H1 (cell line): ENCODE measurements around the gene ENTPD6. TPM values are rescaled to one million over a fixed set of nuclear protein-coding genes. Genes with fewer than 3 reads are reported as not detected.
A peak's percentile ranks its signal among the peaks of the same experiment; 100 is the strongest.

Source experiments
- CTCF ChIA-PET: fragments of 300-600 bp; sonication (Branson Sonifier 250); formaldehyde crosslinking; loops from one replicate; lab custom pipeline; 2021; ENCODE audit not compliant: partially characterized antibody; lab: Charles Lee
- POLR2A ChIA-PET: fragments of 300-600 bp; sonication (Branson Sonifier 250); formaldehyde crosslinking; loops from one replicate; lab custom pipeline; 2021; ENCODE audit warnings: inconsistent platforms; ENCODE audit not compliant: partially characterized antibody; lab: Charles Lee
- DNase-seq, 2 experiments: peaks; one replicate each; pipeline versions ENCODE4 v3.0.0 to v3.0.0-alpha.2; 2010 to 2022; ENCODE audit warnings: low spot score in 2 of 2, low read depth in 1 of 2, mixed read lengths in 1 of 2
- FAIRE-seq: peaks from 2 replicates; lab custom pipeline; 2011; peaks lifted over from hg19 to GRCh38; lab: Jason Lieb, UNC
- H2AFZ ChIP-seq: 2 replicates; pipeline ENCODE4 v1.8.1; 2012; ENCODE audit warnings: low read length, inconsistent platforms
- H2AK5ac ChIP-seq: 2 replicates; pipeline ENCODE4 v1.6.1; 2013; ENCODE audit warnings: low read depth, low read length
- H2BK120ac ChIP-seq: replicated peaks from 2 replicates; pipeline ENCODE3; 2013; ENCODE audit warnings: low read depth, low read length, inconsistent platforms
- H2BK12ac ChIP-seq: 2 replicates; pipeline ENCODE4 v1.6.1; 2013; ENCODE audit warnings: low read depth, low read length
- H2BK15ac ChIP-seq: 2 replicates; pipeline ENCODE4 v1.6.1; 2013; ENCODE audit warnings: low read length
- H2BK20ac ChIP-seq: 2 replicates; pipeline ENCODE4 v1.6.1; 2013; ENCODE audit warnings: low read length
- H2BK5ac ChIP-seq: 2 replicates; pipeline ENCODE4 v1.6.1; 2013; ENCODE audit warnings: low read depth, low read length
- H3K14ac ChIP-seq: 2 replicates; pipeline ENCODE4 v1.6.1; 2013; ENCODE audit warnings: inconsistent platforms; ENCODE audit not compliant: insufficient read length
- H3K18ac ChIP-seq: 2 replicates; pipeline ENCODE4 v1.6.1; 2013; ENCODE audit warnings: low read length; ENCODE audit errors: extremely low read depth
- H3K23ac ChIP-seq: 2 replicates; pipeline ENCODE4 v1.6.1; 2013; ENCODE audit warnings: inconsistent platforms; ENCODE audit not compliant: insufficient read length
- H3K23me2 ChIP-seq: 2 replicates; pipeline ENCODE4 v1.6.1; 2013; ENCODE audit warnings: low read depth, low read length
- H3K27ac ChIP-seq: 2 replicates; pipeline ENCODE4 v1.6.1; 2011; ENCODE audit warnings: low read depth, low read length, inconsistent platforms
- H3K27me3 ChIP-seq, 4 experiments: replicated peaks in 1 of 4; 1 replicate in 1 of 4; 2 replicates in 3 of 4; pipeline versions ENCODE4 v1.6.1 to v1.8.1; 2011 to 2013; ENCODE audit warnings: low read length in 3 of 4, mild to moderate bottlenecking in 3 of 4, inconsistent platforms in 2 of 4, mixed read lengths in 2 of 4, moderate library complexity in 1 of 4; ENCODE audit not compliant: control insufficient read depth in 3 of 4, insufficient read depth in 3 of 4; ENCODE audit errors: extremely low read depth in 1 of 4
- H3K36me3 ChIP-seq, 4 experiments: 2 replicates each; pipeline versions ENCODE4 v1.6.1 to v1.8.1; 2011 to 2013; ENCODE audit warnings: mild to moderate bottlenecking in 4 of 4, low read length in 3 of 4, moderate library complexity in 2 of 4, control low read depth in 1 of 4, inconsistent platforms in 1 of 4; ENCODE audit not compliant: insufficient read depth in 4 of 4, control insufficient read depth in 2 of 4
- H3K4ac ChIP-seq: replicated peaks from 2 replicates; pipeline ENCODE3; 2013; ENCODE audit warnings: low read length, low read depth, mixed read lengths, inconsistent platforms; ENCODE audit not compliant: insufficient read length
- H3K4me1 ChIP-seq, 4 experiments: replicated peaks in 1 of 4; 1 replicate in 1 of 4; 2 replicates in 3 of 4; pipeline versions ENCODE4 v1.6.1 to v1.8.1; 2011 to 2013; ENCODE audit warnings: low read length in 3 of 4, inconsistent platforms in 2 of 4, mixed read lengths in 1 of 4; ENCODE audit not compliant: insufficient read depth in 4 of 4, control insufficient read depth in 3 of 4
- H3K4me2 ChIP-seq, 2 experiments: 2 replicates each; pipeline versions ENCODE4 v1.6.1 to v1.8.1; 2011 to 2013; ENCODE audit warnings: low read depth in 2 of 2, low read length in 2 of 2, control low read depth in 1 of 2, inconsistent platforms in 1 of 2, mild to moderate bottlenecking in 1 of 2; ENCODE audit not compliant: insufficient read depth in 1 of 2
- H3K4me3 ChIP-seq, 4 experiments: fragments of 200-600, 300-600 bp in 1 of 4; sonication (generic), shearing (Covaris generic), sonication (Bioruptor Twin) in 1 of 4; 2 replicates each; pipeline versions ENCODE4 v1.5.1 to v1.8.1; 2011 to 2016; ENCODE audit warnings: low read length in 4 of 4, low read depth in 3 of 4, control low read depth in 2 of 4, inconsistent platforms in 2 of 4, mild to moderate bottlenecking in 2 of 4, mixed read lengths in 1 of 4, moderate library complexity in 1 of 4; ENCODE audit not compliant: insufficient read depth in 2 of 4; ENCODE audit errors: extremely low read depth in 1 of 4
- H3K56ac ChIP-seq: replicated peaks from 2 replicates; pipeline ENCODE3; 2013; ENCODE audit warnings: low read depth, mild to moderate bottlenecking, mixed read lengths, low read length, inconsistent platforms; ENCODE audit not compliant: insufficient read length
- H3K79me1 ChIP-seq: 2 replicates; pipeline ENCODE4 v1.6.1; 2013; ENCODE audit warnings: low read depth, low read length, control low read depth
- H3K79me2 ChIP-seq, 2 experiments: 2 replicates each; pipeline versions ENCODE4 v1.6.1 to v1.8.1; 2012 to 2013; ENCODE audit warnings: low read length in 2 of 2, mild to moderate bottlenecking in 2 of 2, inconsistent platforms in 1 of 2; ENCODE audit not compliant: insufficient read depth in 2 of 2, control insufficient read depth in 1 of 2
- H3K9ac ChIP-seq, 4 experiments: replicated peaks in 1 of 4; 1 replicate in 1 of 4; 2 replicates in 3 of 4; pipeline versions ENCODE4 v1.6.1 to v1.8.1; 2011 to 2013; ENCODE audit warnings: low read depth in 3 of 4, low read length in 3 of 4, control low read depth in 2 of 4, mild to moderate bottlenecking in 2 of 4, moderate library complexity in 2 of 4, inconsistent platforms in 1 of 4; ENCODE audit errors: extremely low read depth in 1 of 4
- H3K9me3 ChIP-seq, 2 experiments: 2 replicates each; pipeline versions ENCODE4 v1.6.1 to v1.8.1; 2012 to 2013; ENCODE audit warnings: mild to moderate bottlenecking in 2 of 2, moderate library complexity in 2 of 2, control low read depth in 1 of 2, inconsistent platforms in 1 of 2, low read depth in 1 of 2, low read length in 1 of 2, mixed read lengths in 1 of 2; ENCODE audit not compliant: insufficient read depth in 2 of 2
- H4K20me1 ChIP-seq, 2 experiments: replicated peaks in 1 of 2; 2 replicates each; pipeline versions ENCODE3 to v1.8.1; 2011 to 2013; ENCODE audit warnings: inconsistent platforms in 2 of 2, low read length in 2 of 2, mild to moderate bottlenecking in 1 of 2; ENCODE audit not compliant: insufficient read depth in 2 of 2, control insufficient read depth in 1 of 2
- H4K5ac ChIP-seq: 2 replicates; pipeline ENCODE4 v1.6.1; 2013; ENCODE audit warnings: low read length, low read depth, mixed read lengths, inconsistent platforms; ENCODE audit not compliant: insufficient read length
- H4K8ac ChIP-seq: 2 replicates; pipeline ENCODE4 v1.8.0; 2013; ENCODE audit warnings: mild to moderate bottlenecking, moderate library complexity, low read length, inconsistent platforms; ENCODE audit not compliant: insufficient read depth; ENCODE audit errors: extremely low read depth
- H4K91ac ChIP-seq: replicated peaks from 2 replicates; pipeline ENCODE3; 2013; ENCODE audit warnings: low read length, mixed read lengths, inconsistent platforms; ENCODE audit not compliant: insufficient read length
- BACH1 ChIP-seq: IDR thresholded peaks from 2 replicates; pipeline ENCODE4 v1.6.1; 2012; ENCODE audit warnings: low read length, improper control_type of control experiment
- CBX5 ChIP-seq: fragments of 300-800, 300-1000 bp; sonication (generic); IDR thresholded peaks from 2 replicates; pipeline ENCODE4 v1.7.1; 2016; ENCODE audit warnings: antibody characterized with exemption, low read length, low read depth
- CREB1 ChIP-seq: IDR thresholded peaks from 2 replicates; pipeline ENCODE4 v1.6.1; 2012; ENCODE audit warnings: inconsistent platforms
- EZH2 ChIP-seq: fragments of 200-600 bp; sonication (generic); IDR thresholded peaks from 2 replicates; pipeline ENCODE4 v1.7.1; 2012; ENCODE audit warnings: low read depth, mild to moderate bottlenecking, moderate library complexity, low read length, inconsistent platforms; ENCODE audit not compliant: severe bottlenecking
- JUN ChIP-seq: IDR thresholded peaks from 2 replicates; pipeline ENCODE4 v1.6.1; 2011; ENCODE audit warnings: low read depth, mild to moderate bottlenecking, improper control_type of control experiment, low read length
- KDM5A ChIP-seq: fragments of 200-600 bp; IDR thresholded peaks from 2 replicates; pipeline ENCODE4 v1.7.1; 2012; ENCODE audit warnings: mild to moderate bottlenecking, low read length, inconsistent platforms, mixed read lengths
- NRF1 ChIP-seq: IDR thresholded peaks from 2 replicates; pipeline ENCODE4 v1.6.1; 2011; ENCODE audit warnings: mild to moderate bottlenecking, low read depth, low read length, improper control_type of control experiment
- PHF8 ChIP-seq: fragments of 200-600 bp; sonication (generic); conservative IDR thresholded peaks from 2 replicates; pipeline ENCODE4 v1.7.1; 2012; ENCODE audit warnings: low read depth, mild to moderate bottlenecking, inconsistent platforms, low read length, moderate library complexity
- TAF1 ChIP-seq: IDR thresholded peaks from 2 replicates; pipeline ENCODE4 v1.6.1; 2011; ENCODE audit warnings: mild to moderate bottlenecking, low read depth, low read length
- TEAD4 ChIP-seq: IDR thresholded peaks from 2 replicates; pipeline ENCODE4 v1.6.1; 2012; ENCODE audit warnings: low read depth, low read length, inconsistent platforms, mixed read lengths
- ZNF274 ChIP-seq: IDR thresholded peaks from 2 replicates; pipeline ENCODE4 v1.7.0; 2012; ENCODE audit warnings: low read length, borderline replicate concordance; ENCODE audit errors: extremely low read depth
- WGBS, 2 experiments: shearing (Covaris generic) in 1 of 2; methylation state at CpG; one replicate each; pipeline versions ENCODE4 v1.1.6 to v1.1.7; 2013 to 2015; ENCODE audit warnings: low lambda C conversion rate in 2 of 2, mixed read lengths in 2 of 2, inconsistent platforms in 1 of 2, low coverage in 1 of 2, missing lambda C conversion rate in 1 of 2; ENCODE audit not compliant: insufficient replicate concordance in 2 of 2, insufficient coverage in 1 of 2, insufficient read length in 1 of 2; ENCODE audit errors: extremely low coverage in 1 of 2, missing lambda C conversion rate in 1 of 2; 5-methylcytosine and 5-hydroxymethylcytosine counted together
- polyA plus RNA-seq, 7 experiments: library from polyadenylated mRNA; depleted of rRNA in 3 of 7; stranded (reverse) in 5 of 7; unstranded in 2 of 7; fragments of >200 nt in 5 of 7; fragments of 200-250 nt in 2 of 7; gene quantifications; 1 replicate in 5 of 7; 2 replicates in 1 of 7; 4 replicates in 1 of 7; pipeline versions ENCODE4 v1.2.1 to v1.2.3, GENCODE V29; 2011 to 2013; ENCODE audit warnings: missing spikeins in 2 of 7, mixed read lengths in 2 of 7
- total RNA-seq: library from RNA; stranded (reverse); fragmentation: NEBNext Ultra II Directional; extraction: Animal tissue kit (Norgen Biotek cat#: 25700); gene quantifications from 2 replicates; pipeline ENCODE4 v1.2.1, GENCODE V29; 2021

Gene ENTPD6
- total and polyA plus RNA-seq, 2 of the 8 experiments (the other 6 are each of a cell fraction or from before 2014, with no cell fraction given), result 47.8 to 57.3 TPM

DNA sequence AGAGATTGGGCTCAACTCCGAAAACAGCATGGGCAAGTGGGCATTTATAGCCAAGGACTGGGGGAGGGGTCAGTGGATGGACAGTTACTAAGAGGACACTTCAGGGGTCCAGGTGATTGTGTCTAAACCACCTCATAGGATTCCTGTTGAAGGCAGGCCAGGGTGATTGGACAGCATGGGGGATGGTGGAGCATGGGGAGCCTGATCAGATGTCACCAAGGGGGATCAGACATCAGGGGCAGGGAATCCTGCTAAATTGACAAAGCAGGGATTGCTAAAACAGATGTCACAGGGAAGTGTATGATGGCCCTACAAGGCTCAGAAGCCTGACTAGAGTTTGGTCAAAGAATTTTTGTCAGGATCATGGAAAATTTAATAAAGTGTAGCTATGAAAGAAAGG is 49.9 kb downstream of the ENTPD6 start:
- Histone ChIP-seq H3K27ac (no peak overlapping the region), H3K4me2 (no peak overlapping the region), H3K23me2 (peaks cover 10% of the 10 kb centered on the region; the same call in 1 of the 2 replicates), H3K23ac (no peak overlapping the region), H2BK20ac (no peak overlapping the region), H4K5ac (no peak overlapping the region), H3K79me2 (peaks cover 5 to 13% of the 10 kb centered on the region in 2 experiments; a peak in 2 of 4 replicates), H2BK120ac (no peak overlapping the region), H3K4me3 (no peak overlapping the region), H3K14ac (no peak overlapping the region), H3K4ac (no peak overlapping the region), H3K27me3 (peaks cover 0 to 8% (median 7%) of the 10 kb centered on the region in 4 experiments; a peak in 4 of 7 replicates), H2AFZ (no peak overlapping the region), H2AK5ac (no peak overlapping the region), H3K56ac (no peak overlapping the region), H4K91ac (no peak overlapping the region), H2BK12ac (no peak overlapping the region), H3K9me3 (no peaks in the 10 kb centered on the region), H3K79me1 (no peaks in the 10 kb centered on the region), H4K20me1 (peaks cover 0 to 3% of the 10 kb centered on the region in 2 experiments), H2BK5ac (no peak overlapping the region), H3K4me1 (peaks cover 3 to 7% (median 4%) of the 10 kb centered on the region in 4 experiments; a peak in 6 of 7 replicates), H2BK15ac (no peak overlapping the region), H3K36me3 (no peaks in the 10 kb centered on the region), H3K18ac (no peak overlapping the region), H4K8ac (no peak overlapping the region), H3K9ac (no peak overlapping the region)
- TF ChIP-seq ZNF274, result no peak
- no peak for TF ChIP-seq TEAD4
- no peak for TF ChIP-seq CBX5
- TF ChIP-seq NRF1, result no peak
- no peak for TF ChIP-seq PHF8
- no peak for TF ChIP-seq CREB1
- TF ChIP-seq BACH1, result no peak
- TF ChIP-seq JUN, result no peak
- no peak for TF ChIP-seq EZH2
- no peak for TF ChIP-seq KDM5A
- no peak for TF ChIP-seq TAF1
- ChIA-PET CTCF (interaction anchor here (1.0 to 4.0 kb wide), 6 partner anchors 10 to 185 kb away, joined by 3 to 17 read pairs (median 5); no protein-coding TSS in a partner anchor), POLR2A (interaction anchor here (1.6 kb wide), 1 partner anchor 17 kb away, joined by 5 read pairs; no protein-coding TSS in a partner anchor)
- WGBS, 2 experiments, result 90% methylated on average over 1 of the region's 1 CpG; no CpG with 5 or more reads in 1 of the 2 experiments
- peak in 1 of 2 experiments; percentile 32 for DNase-seq
- no peak for FAIRE-seq
